Measurements from ENCODE around the gene CSTF1. TPM values are rescaled to one million over a fixed set of nuclear protein-coding genes. Genes with fewer than 3 reads are reported as not detected.

The CSTF1 gene
- total and polyA plus RNA-seq, 2 of the 4 experiments (the other 2 are of a cell fraction) = 48.8 to 105 TPM

DNA sequence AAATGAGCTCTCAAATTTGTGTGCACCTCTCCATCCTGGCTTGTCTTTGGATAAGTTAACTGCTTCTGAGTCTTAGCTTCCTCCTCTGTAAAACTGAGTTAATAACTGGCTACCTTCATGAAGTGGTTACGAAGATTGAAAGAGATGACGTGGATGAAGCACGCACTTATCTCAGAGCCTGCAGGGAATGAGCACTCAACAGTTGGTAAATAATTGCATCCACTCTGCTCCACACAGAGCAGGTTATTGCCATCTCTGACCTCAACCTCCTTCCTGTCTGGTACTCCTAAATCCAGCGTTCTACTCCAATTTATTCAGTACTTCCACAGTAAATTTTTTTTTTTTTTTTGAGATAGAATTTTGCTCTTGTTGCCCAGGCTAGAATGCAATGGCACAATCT lies 7.3 kb upstream of the CSTF1 start:
- intact Hi-C loops (cut with micrococcal nuclease) (no loop called here), in situ Hi-C loops (cut with MboI; ENCODE audit: low sequenced_read_pairs) (loop anchor here (25.0 kb wide), 1 partner anchor 977 kb away; the partner anchor contains the start of gene RAE1), dilution Hi-C loops (cut with HindIII; ENCODE audit: low sequenced_read_pairs, unreplicated experiment) (no loop called here)
- no peak overlapping the region for H3K27ac ChIP-seq (ENCODE audit: insufficient read depth, low read length)
- H2AK9ac ChIP-seq (replicated peaks; ENCODE audit: low read depth, low read length, poor library complexity) = no peak overlapping the region
- H2AFZ ChIP-seq (replicated peaks; ENCODE audit: low read length, poor library complexity) = no peak overlapping the region
- no peak overlapping the region for H3K14ac ChIP-seq (replicated peaks; ENCODE audit: low read depth, low read length)
- H4K20me1 ChIP-seq (ENCODE audit: insufficient read depth, low read length) = no peaks in the 10 kb centered on the region; the same call in none of the 2 replicates
- H3K9ac ChIP-seq (ENCODE audit: low read depth, low read length) = no peak overlapping the region
- no peak overlapping the region for H2AK5ac ChIP-seq (ENCODE audit: low read depth, low read length)
- H3K79me1 ChIP-seq (ENCODE audit: low read depth in 1 of 2, low read length in 2 of 2) = peaks cover 46 to 60% of the 10 kb centered on the region in 2 experiments
- H3K9me1 ChIP-seq (ENCODE audit: insufficient read depth, low read length) = peaks cover 17% of the 10 kb centered on the region
- no peak overlapping the region for H2BK20ac ChIP-seq (ENCODE audit: low read depth, low read length)
- H4K91ac ChIP-seq (ENCODE audit: insufficient read depth, low read depth, low read length) = no peak overlapping the region
- no peak overlapping the region for H4K8ac ChIP-seq (ENCODE audit: low read depth in 2 of 2, low read length in 2 of 2)
- ChIA-PET CTCF (no interaction called here), POLR2A (ENCODE audit: unreplicated experiment) (interaction anchor here (0.7 kb wide), 1 partner anchor 53 kb away, joined by 13 read pairs; no protein-coding TSS in a partner anchor)
- H3K23ac ChIP-seq (ENCODE audit: low read depth, low read length) = no peak overlapping the region
- no TSS peak for BruUV-seq (replicated peaks)
- no peak overlapping the region for H2BK15ac ChIP-seq (ENCODE audit: low read depth, low read length)
- H2BK120ac ChIP-seq (ENCODE audit: low read depth, low read length) = no peak overlapping the region
- TF ChIP-seq CEBPB (IDR thresholded peaks at IDR 0.05; ENCODE audit: low read depth, low read length) (no peak), USF2 (IDR thresholded peaks at IDR 0.05; ENCODE audit: low read depth, low read length) (no peak), RFX5 (IDR thresholded peaks at IDR 0.05; ENCODE audit: low read depth, low read length) (no peak), CHD1 (IDR thresholded peaks at IDR 0.05; ENCODE audit: low read depth, low read length) (no peak), CTCF (conservative IDR thresholded peaks at IDR 0.05; ENCODE audit: low read depth, low read length) (no peak), BHLHE40 (IDR thresholded peaks at IDR 0.05; ENCODE audit: low read depth, low read length) (no peak), MAFK (IDR thresholded peaks at IDR 0.05; ENCODE audit: low read depth, low read length) (no peak), NFE2L2 (IDR thresholded peaks at IDR 0.05; ENCODE audit: low read depth, low read length) (no peak), MAZ (IDR thresholded peaks at IDR 0.05; ENCODE audit: borderline replicate concordance, low read depth, low read length) (no peak), RCOR1 (IDR thresholded peaks at IDR 0.05; ENCODE audit: insufficient replicate concordance, low read length) (no peak), POLR2A (IDR thresholded peaks at IDR 0.05; ENCODE audit: low read depth, low read length) (no peak), MXI1 (IDR thresholded peaks at IDR 0.05; ENCODE audit: borderline replicate concordance, low read depth, low read length) (no peak), SMC3 (IDR thresholded peaks at IDR 0.05; ENCODE audit: low read depth, low read length) (no peak), FOS (IDR thresholded peaks at IDR 0.05; ENCODE audit: low read depth, low read length) (no peak), RAD21 (IDR thresholded peaks at IDR 0.05; ENCODE audit: low read length) (no peak)
- TF ChIP-seq, protein P1, sequence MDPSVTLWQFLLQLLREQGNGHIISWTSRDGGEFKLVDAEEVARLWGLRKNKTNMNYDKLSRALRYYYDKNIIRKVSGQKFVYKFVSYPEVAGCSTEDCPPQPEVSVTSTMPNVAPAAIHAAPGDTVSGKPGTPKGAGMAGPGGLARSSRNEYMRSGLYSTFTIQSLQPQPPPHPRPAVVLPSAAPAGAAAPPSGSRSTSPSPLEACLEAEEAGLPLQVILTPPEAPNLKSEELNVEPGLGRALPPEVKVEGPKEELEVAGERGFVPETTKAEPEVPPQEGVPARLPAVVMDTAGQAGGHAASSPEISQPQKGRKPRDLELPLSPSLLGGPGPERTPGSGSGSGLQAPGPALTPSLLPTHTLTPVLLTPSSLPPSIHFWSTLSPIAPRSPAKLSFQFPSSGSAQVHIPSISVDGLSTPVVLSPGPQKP (IDR thresholded peaks at IDR 0.05; ENCODE audit: borderline replicate concordance, low read depth, low read length) = no peak
- no peaks in the 10 kb centered on the region for H3K27me3 ChIP-seq (ENCODE audit: control insufficient read depth, insufficient read depth, low read length)
- H4K5ac ChIP-seq (ENCODE audit: low read depth, low read length) = no peak overlapping the region
- H3K56ac ChIP-seq (ENCODE audit: extremely low read depth, insufficient read depth, low read length) = no peak overlapping the region
- H3K4me1 ChIP-seq (ENCODE audit: control insufficient read depth, insufficient read depth, low read length) = peaks cover 2% of the 10 kb centered on the region
- no peak overlapping the region for H3K4me3 ChIP-seq (ENCODE audit: insufficient read depth, low read depth, low read length)
- WGBS, 2 experiments (ENCODE audit: extremely low coverage in 2 of 2, insufficient read length in 1 of 2) = 100% methylated on average over 3 of the region's 4 CpGs; no CpG with 5 or more reads in 1 of the 2 experiments
- no peak overlapping the region for H2BK5ac ChIP-seq (ENCODE audit: low read depth, low read length, poor library complexity, severe bottlenecking)
- no peak overlapping the region for H3K4me2 ChIP-seq (ENCODE audit: low read depth, low read length)
- DNase-seq = no peak
- no peak for ATAC-seq (ENCODE audit: low read depth)
- no peak overlapping the region for H3K4ac ChIP-seq (ENCODE audit: low read depth, low read length)
- H3K36me3 ChIP-seq (ENCODE audit: control insufficient read depth, insufficient read depth, low read length) = peaks cover 19% of the 10 kb centered on the region
- H3K9me3 ChIP-seq (ENCODE audit: control insufficient read depth, insufficient read depth, low read length) = no peaks in the 10 kb centered on the region
- no peak overlapping the region for H3K18ac ChIP-seq (ENCODE audit: low read depth, low read length)
